Endothelial cell of umbilical vein (primary cell): ENCODE measurements around the gene PLA2G2D. TPM values are rescaled to one million over a fixed set of nuclear protein-coding genes. Genes with fewer than 3 reads are reported as not detected.

Source experiments
- BruUV-seq: library from RNA; stranded (reverse); fragments of 400-500 nt; replicated peaks from 2 replicates; lab custom pipeline; 2021; lab: Mats Ljungman, UMichigan
- CTCF ChIA-PET: fragments of 300-600, 350-600 bp; sonication (Branson Sonifier 250); formaldehyde crosslinking; loops from one replicate; lab custom pipeline; 2021; ENCODE audit warnings: antibody characterized with exemption, inconsistent platforms; lab: Charles Lee
- POLR2A ChIA-PET: fragments of 300-600, 350-600 bp; sonication (Branson Sonifier 250); formaldehyde crosslinking; loops from one replicate; lab custom pipeline; 2021; ENCODE audit warnings: antibody characterized with exemption, inconsistent platforms; lab: Charles Lee
- DNase-seq: peaks from one replicate; pipeline ENCODE4 v3.0.0-alpha.2; 2011; ENCODE audit warnings: low read depth, low spot score
- FAIRE-seq: peaks from 2 replicates; lab custom pipeline; 2011; peaks lifted over from hg19 to GRCh38; lab: Jason Lieb, UNC
- H2AFZ ChIP-seq: 2 replicates; pipeline ENCODE4 v1.6.0; 2012; ENCODE audit warnings: low read depth, low read length, control low read depth, inconsistent platforms
- H3K27ac ChIP-seq: 2 replicates; pipeline ENCODE4 v1.5.1; 2011; ENCODE audit warnings: low read depth, mild to moderate bottlenecking, control low read depth, low read length, moderate library complexity; ENCODE audit not compliant: insufficient read depth
- H3K27me3 ChIP-seq, 2 experiments: 2 replicates each; pipeline versions ENCODE4 v1.6.0 to v1.6.1; 2011; ENCODE audit warnings: low read length in 2 of 2, mixed read lengths in 1 of 2; ENCODE audit not compliant: control insufficient read depth in 2 of 2, insufficient read depth in 2 of 2
- H3K36me3 ChIP-seq, 2 experiments: 2 replicates in 1 of 2; 3 replicates in 1 of 2; pipeline ENCODE4 v1.5.1; 2011; ENCODE audit warnings: low read length in 2 of 2, mild to moderate bottlenecking in 1 of 2, moderate library complexity in 1 of 2; ENCODE audit not compliant: control insufficient read depth in 2 of 2, insufficient read depth in 2 of 2; ENCODE audit errors: extremely low read depth in 1 of 2
- H3K4me1 ChIP-seq: 3 replicates; pipeline ENCODE4 v1.5.1; 2011; ENCODE audit warnings: mild to moderate bottlenecking, low read length; ENCODE audit not compliant: control insufficient read depth, insufficient read depth; ENCODE audit errors: extremely low read depth
- H3K4me2 ChIP-seq: 2 replicates; pipeline ENCODE4 v1.6.1; 2011; ENCODE audit warnings: low read length, control low read depth, mixed read lengths; ENCODE audit not compliant: insufficient read depth
- H3K4me3 ChIP-seq, 3 experiments: fragments of 200-600 bp in 1 of 3; sonication (generic), shearing (Covaris generic) in 1 of 3; replicated peaks in 1 of 3; 2 replicates each; pipeline ENCODE4 v1.5.1; 2011 to 2016; ENCODE audit warnings: control low read depth in 3 of 3, low read length in 3 of 3, mild to moderate bottlenecking in 2 of 3, inconsistent platforms in 1 of 3, low read depth in 1 of 3, moderate library complexity in 1 of 3; ENCODE audit not compliant: insufficient read depth in 1 of 3
- H3K79me2 ChIP-seq: 2 replicates; pipeline ENCODE4 v1.6.0; 2012; ENCODE audit warnings: low read length, inconsistent platforms; ENCODE audit not compliant: control insufficient read depth, insufficient read depth
- H3K9ac ChIP-seq: replicated peaks from 2 replicates; pipeline ENCODE3; 2011; ENCODE audit warnings: low read length, control low read depth; ENCODE audit not compliant: insufficient read depth; ENCODE audit errors: extremely low read depth
- H3K9me1 ChIP-seq: replicated peaks from 3 replicates; pipeline ENCODE4 v1.6.0; 2011; ENCODE audit warnings: mild to moderate bottlenecking, low read length; ENCODE audit not compliant: control insufficient read depth, insufficient read depth; ENCODE audit errors: extremely low read depth
- H3K9me3 ChIP-seq: replicated peaks from 2 replicates; pipeline ENCODE4 v1.5.1; 2012; ENCODE audit warnings: low read length, inconsistent platforms; ENCODE audit not compliant: control insufficient read depth, insufficient read depth
- H4K20me1 ChIP-seq: replicated peaks from 2 replicates; pipeline ENCODE3; 2011; ENCODE audit warnings: mild to moderate bottlenecking, low read length; ENCODE audit not compliant: control insufficient read depth, insufficient read depth; ENCODE audit errors: extremely low read depth
- CTCF ChIP-seq, 2 donors: IDR thresholded peaks; 1 replicate in 1 of 2; 2 replicates in 1 of 2; pipeline ENCODE4 v1.5.1; 2011; ENCODE audit warnings: low read length in 2 of 2, mild to moderate bottlenecking in 2 of 2, moderate library complexity in 2 of 2, control low read depth in 1 of 2, inconsistent platforms in 1 of 2, low read depth in 1 of 2; ENCODE audit not compliant: insufficient read depth in 1 of 2; ENCODE audit errors: extremely low read depth in 1 of 2
- EZH2 ChIP-seq: IDR thresholded peaks from 2 replicates; pipeline ENCODE4 v1.6.1; 2012; ENCODE audit warnings: borderline replicate concordance, low read depth, mild to moderate bottlenecking, moderate library complexity, low read length, inconsistent platforms; ENCODE audit not compliant: severe bottlenecking
- FOS ChIP-seq: IDR thresholded peaks from 2 replicates; pipeline ENCODE4 v1.6.1; 2011; ENCODE audit warnings: mild to moderate bottlenecking, low read length, moderate library complexity, borderline replicate concordance; ENCODE audit not compliant: insufficient read depth
- GATA2 ChIP-seq: IDR thresholded peaks from 2 replicates; pipeline ENCODE4 v1.7.0; 2011; ENCODE audit warnings: low read depth, mild to moderate bottlenecking, moderate library complexity, mixed read lengths, low read length; ENCODE audit not compliant: insufficient read length, insufficient read depth
- JUN ChIP-seq: IDR thresholded peaks from 2 replicates; pipeline ENCODE4 v1.6.1; 2011; ENCODE audit warnings: borderline replicate concordance, low read depth; ENCODE audit not compliant: insufficient read length, insufficient read depth
- MAX ChIP-seq: IDR thresholded peaks from 2 replicates; pipeline ENCODE4 v1.6.1; 2011; ENCODE audit not compliant: insufficient read depth, insufficient read length
- MYC ChIP-seq: IDR thresholded peaks from one replicate; pipeline ENCODE4 v1.6.1; 2011; ENCODE audit warnings: mild to moderate bottlenecking, low read depth, low read length
- POLR2A ChIP-seq: IDR thresholded peaks from 2 replicates; pipeline ENCODE4 v1.6.1; 2012; ENCODE audit warnings: low read depth, mild to moderate bottlenecking, control low read depth, low read length
- POLR2AphosphoS5 ChIP-seq: IDR thresholded peaks from 2 replicates; pipeline ENCODE4 v1.6.1; 2012; ENCODE audit warnings: low read depth, mild to moderate bottlenecking, control low read depth, low read length, moderate library complexity; ENCODE audit not compliant: insufficient read depth
- dilution Hi-C: fragments of 300-500 bp; cut with MboI; formaldehyde crosslinking; loops from one replicate; pipeline ENCODE4 v1.15.0; 2019; ENCODE audit warnings: low sequenced_read_pairs; ENCODE audit not compliant: extremely low pct_ligation_motif_present
- intact Hi-C: fragments of 100-400 bp; cut with micrococcal nuclease; formaldehyde crosslinking; loops from one replicate; pipeline ENCODE4 v1.10.0; 2022
- polyA plus RNA-seq, 4 experiments: library from polyadenylated mRNA; depleted of rRNA in 3 of 4; stranded (reverse) in 3 of 4; unstranded in 1 of 4; fragments of >200 nt; gene quantifications; 2 replicates each; pipeline versions ENCODE4 v1.2.1 to v1.2.3, GENCODE V29; 2011 to 2012; ENCODE audit warnings: missing spikeins in 1 of 4
- total RNA-seq: library from RNA; stranded (reverse); gene quantifications from 2 replicates; pipeline ENCODE4 v1.2.3, GENCODE V29; 2021

Gene PLA2G2D
- total and polyA plus RNA-seq, 2 donors (not counting 3 experiments of a cell fraction or from before 2014, with no cell fraction given): not detected

GRCh38 chr1:20136249-20136648 is 16.9 kb upstream of the PLA2G2D start:
- no peak overlapping the region for H3K4me3 ChIP-seq
- no peaks in the 10 kb centered on the region for H3K9me3 ChIP-seq
- ChIA-PET POLR2A (no interaction called here), CTCF (no interaction called here)
- no peak overlapping the region for H3K27ac ChIP-seq
- H3K36me3 ChIP-seq: no peaks in the 10 kb centered on the region
- FAIRE-seq: no peak
- dilution Hi-C loops: no loop called here
- no TSS peak for BruUV-seq
- intact Hi-C loops: no loop called here
- H3K79me2 ChIP-seq: no peaks in the 10 kb centered on the region
- H3K4me1 ChIP-seq: no peaks in the 10 kb centered on the region
- no peak overlapping the region for H3K4me2 ChIP-seq
- H4K20me1 ChIP-seq: no peaks in the 10 kb centered on the region
- no peak overlapping the region for H3K9ac ChIP-seq
- TF ChIP-seq JUN (no peak), FOS (no peak), MYC (no peak), POLR2AphosphoS5 (no peak), MAX (no peak), GATA2 (no peak), POLR2A (no peak), EZH2 (no peak)
- H2AFZ ChIP-seq: no peak overlapping the region
- no peaks in the 10 kb centered on the region for H3K27me3 ChIP-seq
- no peak for DNase-seq
- H3K9me1 ChIP-seq: no peaks in the 10 kb centered on the region

DNA sequence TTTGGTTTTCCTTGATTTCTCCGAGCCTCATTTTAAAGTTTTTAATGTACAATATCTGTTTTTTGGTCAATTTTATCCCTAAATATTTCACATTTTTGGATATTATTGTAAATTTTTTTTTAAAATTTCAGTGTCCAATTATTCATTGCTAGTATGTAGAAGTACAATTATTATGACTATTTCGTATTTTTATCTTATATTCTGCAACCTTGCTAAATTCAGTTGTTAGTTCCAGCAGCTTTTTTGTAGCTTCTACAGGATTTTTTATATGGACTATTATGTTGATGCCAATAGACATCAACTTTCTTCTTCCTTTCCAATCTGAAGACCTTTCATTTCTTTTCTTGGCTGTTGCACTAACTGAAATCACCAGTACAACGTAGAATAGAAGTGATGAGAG is 15.7 kb upstream of the PLA2G2D start:
- DNase-seq (no peak), FAIRE-seq (no peak)
- H3K4me1 ChIP-seq: no peaks in the 10 kb centered on the region
- H3K9me1 ChIP-seq: no peaks in the 10 kb centered on the region
- H3K4me3 ChIP-seq: no peak overlapping the region
- dilution Hi-C loops (no loop called here), intact Hi-C loops (no loop called here)
- no peaks in the 10 kb centered on the region for H4K20me1 ChIP-seq
- H3K27me3 ChIP-seq: no peaks in the 10 kb centered on the region
- H3K79me2 ChIP-seq: no peaks in the 10 kb centered on the region
- no peak for TF ChIP-seq POLR2A
- TF ChIP-seq CTCF (IDR thresholded peaks at IDR 0.05; ENCODE audit: extremely low read depth in 1 of 2, insufficient read depth in 1 of 2, low read depth in 1 of 2, low read length in 2 of 2): no peak
- TF ChIP-seq GATA2: no peak
- TF ChIP-seq POLR2AphosphoS5: no peak
- no peak for TF ChIP-seq JUN
- TF ChIP-seq MYC: no peak
- TF ChIP-seq MAX: no peak
- TF ChIP-seq EZH2: no peak
- TF ChIP-seq FOS: no peak
- ChIA-PET CTCF (interaction anchor here (0.9 kb wide), 1 partner anchor 24 kb away, joined by 3 read pairs; no protein-coding TSS in a partner anchor), POLR2A (no interaction called here)
- H3K36me3 ChIP-seq: no peaks in the 10 kb centered on the region
- no peaks in the 10 kb centered on the region for H3K9me3 ChIP-seq
- BruUV-seq: no TSS peak
- H3K4me2 ChIP-seq: no peak overlapping the region
- no peak overlapping the region for H3K27ac ChIP-seq
- no peak overlapping the region for H3K9ac ChIP-seq
- no peak overlapping the region for H2AFZ ChIP-seq
